Measurements from ENCODE around the gene TGFBR2. TPM values are rescaled to one million over a fixed set of nuclear protein-coding genes. Genes with fewer than 3 reads are reported as not detected.

The TGFBR2 gene
- polyA plus RNA-seq, 1 experiment: 61.0 TPM

DNA sequence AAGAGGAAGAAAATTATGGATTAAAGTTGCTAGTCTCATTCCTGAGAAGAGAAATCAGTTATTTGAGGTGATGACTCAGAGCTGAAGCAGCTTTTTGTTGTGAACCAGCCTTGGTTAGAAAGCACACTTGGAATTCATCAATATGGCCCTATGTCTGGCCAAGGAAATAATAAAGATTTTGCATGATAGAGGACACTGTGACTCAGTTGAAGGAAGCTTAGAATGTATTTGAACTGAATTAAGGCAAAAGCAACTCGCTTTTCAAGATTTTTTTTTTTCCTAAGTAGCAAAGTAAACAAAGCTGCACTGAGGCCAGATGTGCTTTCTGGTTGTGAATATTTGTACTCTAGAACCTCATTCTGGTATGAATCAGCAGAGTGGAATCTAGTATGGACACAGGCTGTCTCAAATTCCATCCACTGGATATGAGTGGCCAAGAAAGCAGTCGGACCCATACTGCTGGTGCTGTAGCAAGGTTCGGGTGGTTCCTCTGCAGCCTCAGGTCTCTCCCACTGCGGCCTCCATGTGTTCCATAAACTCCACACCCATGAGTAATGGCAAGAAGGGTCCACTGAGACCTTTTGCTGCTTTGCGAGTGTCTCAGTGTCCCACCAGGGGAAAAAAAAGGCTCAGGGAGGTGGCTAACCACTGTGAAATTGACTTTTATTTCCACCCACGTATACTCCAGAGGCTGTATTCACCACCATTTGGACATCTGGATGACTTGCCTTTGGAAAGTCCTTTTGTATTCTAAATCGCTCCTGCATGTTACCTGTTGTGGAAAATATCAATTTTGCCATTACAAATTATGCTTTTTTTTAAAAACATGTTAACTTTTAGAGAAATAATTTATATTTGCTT lies 53.1 kb downstream of the TGFBR2 start:
- DNase-seq (ENCODE audit: low read depth): peak; percentile 97
- TF ChIP-seq CTCF (IDR thresholded peaks at IDR 0.05; ENCODE audit: insufficient read depth, low read depth, low read length): no peak

GRCh38 chr3:30660136-30660535 lies 53.7 kb downstream of the TGFBR2 start:
- TF ChIP-seq CTCF (IDR thresholded peaks at IDR 0.05; ENCODE audit: insufficient read depth, low read depth, low read length): no peak
- Histone ChIP-seq H3K4me3 (ENCODE audit: low read depth, low read length) (no peak overlapping the region), H3K27me3 (ENCODE audit: control insufficient read depth, insufficient read depth, low read length) (no peaks in the 10 kb centered on the region), H3K36me3 (ENCODE audit: control insufficient read depth, insufficient read depth, low read length) (no peaks in the 10 kb centered on the region)
- POLR2A ChIA-PET: no interaction called here
- CTCF ChIA-PET: no interaction called here
- no peak for DNase-seq (ENCODE audit: low read depth)

More for the DNA sequence above, 53.1 kb downstream of the TGFBR2 start:
- H3K27me3 ChIP-seq (ENCODE audit: control insufficient read depth, insufficient read depth, low read length): no peaks in the 10 kb centered on the region
- POLR2A ChIA-PET: no interaction called here
- CTCF ChIA-PET: interaction anchor here (0.6 to 2.3 kb wide), 5 partner anchors 30 to 167 kb away, joined by 3 to 9 read pairs (median 4); partner anchors contain the start of gene TGFBR2
- peaks cover 3% of the 10 kb centered on the region for H3K36me3 ChIP-seq (ENCODE audit: control insufficient read depth, insufficient read depth, low read length)
- no peak overlapping the region for H3K4me3 ChIP-seq (ENCODE audit: low read depth, low read length)

GRCh38 chr3:30660656-30661055 lies 54.3 kb downstream of the TGFBR2 start:
- Histone ChIP-seq H3K4me3 (ENCODE audit: low read depth, low read length) (no peak overlapping the region), H3K36me3 (ENCODE audit: control insufficient read depth, insufficient read depth, low read length) (no peaks in the 10 kb centered on the region), H3K27me3 (ENCODE audit: control insufficient read depth, insufficient read depth, low read length) (no peaks in the 10 kb centered on the region)
- ChIA-PET CTCF (no interaction called here), POLR2A (no interaction called here)
- TF ChIP-seq CTCF (IDR thresholded peaks at IDR 0.05; ENCODE audit: insufficient read depth, low read depth, low read length): no peak
- DNase-seq (ENCODE audit: low read depth): no peak

- POLR2A ChIA-PET: no interaction called here
- Histone ChIP-seq H3K4me3 (ENCODE audit: low read depth, low read length) (no peak overlapping the region), H3K36me3 (ENCODE audit: control insufficient read depth, insufficient read depth, low read length) (no peaks in the 10 kb centered on the region), H3K27me3 (ENCODE audit: control insufficient read depth, insufficient read depth, low read length) (no peaks in the 10 kb centered on the region)
- CTCF ChIA-PET: no interaction called here
- no peak for DNase-seq (ENCODE audit: low read depth)
- TF ChIP-seq CTCF (IDR thresholded peaks at IDR 0.05; ENCODE audit: insufficient read depth, low read depth, low read length): no peak
Observed at GRCh38 chr3:30661098-30661873, 54.9 kb downstream of the TGFBR2 start.

DNA sequence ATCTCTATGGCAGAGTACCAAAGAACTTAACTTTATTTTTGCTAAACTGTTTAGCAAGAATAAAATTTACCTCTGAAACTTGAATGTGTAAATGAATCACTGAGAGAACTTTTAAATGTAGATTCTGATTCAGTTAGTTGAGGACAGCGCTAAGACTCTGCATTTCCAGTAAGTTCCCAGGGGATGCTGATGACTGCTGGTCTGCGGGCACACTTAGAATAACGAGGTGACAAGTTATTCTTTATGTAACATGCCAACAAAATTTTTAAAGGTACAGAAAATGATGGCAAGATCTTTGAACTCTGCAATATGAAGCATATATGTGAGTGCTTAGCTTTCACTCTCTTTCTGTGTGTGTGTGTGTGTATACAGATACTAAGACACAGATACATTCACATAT lies 56.4 kb downstream of the TGFBR2 start:
- DNase-seq (ENCODE audit: low read depth): no peak
- H3K27me3 ChIP-seq (ENCODE audit: control insufficient read depth, insufficient read depth, low read length): no peaks in the 10 kb centered on the region
- no peak for TF ChIP-seq CTCF (IDR thresholded peaks at IDR 0.05; ENCODE audit: insufficient read depth, low read depth, low read length)
- CTCF ChIA-PET: no interaction called here
- POLR2A ChIA-PET: no interaction called here
- no peaks in the 10 kb centered on the region for H3K36me3 ChIP-seq (ENCODE audit: control insufficient read depth, insufficient read depth, low read length)
- H3K4me3 ChIP-seq (ENCODE audit: low read depth, low read length): no peak overlapping the region

Data from BJ (cell line).